HepG2 (cell line): Measurements from ENCODE around the gene GRK4.

Experiments
- CHD2 ChIP-seq: IDR thresholded peaks from 2 replicates; pipeline ENCODE4 v1.6.1; 2011; ENCODE audit warnings: low read depth, low read length, improper control_type of control experiment
- CTCF ChIP-seq: sonication (generic); formaldehyde crosslinking; IDR thresholded peaks from 2 replicates; pipeline ENCODE4 v1.5.0; 2020; ENCODE audit warnings: mild to moderate bottlenecking, missing genetic modification reagents, moderate library complexity
- REST ChIP-seq, 2 experiments: IDR thresholded peaks; 2 replicates each; pipeline ENCODE4 v1.6.1; 2011 to 2012; ENCODE audit warnings: low read length in 2 of 2, borderline replicate concordance in 1 of 2, low read depth in 1 of 2, mild to moderate bottlenecking in 1 of 2, moderate library complexity in 1 of 2
- THAP8 ChIP-seq: sonication (generic); formaldehyde crosslinking; IDR thresholded peaks from 2 replicates; pipeline ENCODE4 v1.5.1; 2020; ENCODE audit warnings: missing genetic modification reagents, mild to moderate bottlenecking, borderline replicate concordance
- ZNF776 ChIP-seq: sonication (generic); formaldehyde crosslinking; IDR thresholded peaks from 2 replicates; pipeline ENCODE4 v1.4.0; 2020; ENCODE audit warnings: mild to moderate bottlenecking, missing genetic modification reagents

- TF ChIP-seq REST (IDR thresholded peaks at IDR 0.05; ENCODE audit: borderline replicate concordance in 1 of 2, low read depth in 1 of 2, low read length in 2 of 2) = no peak
- no peak for TF ChIP-seq ZNF776 (CRISPR knock-in tag)
- no peak for TF ChIP-seq CTCF (CRISPR knock-in tag)
- no peak; the same call in 1 of the 2 replicates for TF ChIP-seq THAP8
- TF ChIP-seq CHD2 = no peak
Observed at GRCh38 chr4:3031357-3032082, 68.1 kb downstream of the GRK4 start.
